ENCODE data around the gene GAST.

DNA sequence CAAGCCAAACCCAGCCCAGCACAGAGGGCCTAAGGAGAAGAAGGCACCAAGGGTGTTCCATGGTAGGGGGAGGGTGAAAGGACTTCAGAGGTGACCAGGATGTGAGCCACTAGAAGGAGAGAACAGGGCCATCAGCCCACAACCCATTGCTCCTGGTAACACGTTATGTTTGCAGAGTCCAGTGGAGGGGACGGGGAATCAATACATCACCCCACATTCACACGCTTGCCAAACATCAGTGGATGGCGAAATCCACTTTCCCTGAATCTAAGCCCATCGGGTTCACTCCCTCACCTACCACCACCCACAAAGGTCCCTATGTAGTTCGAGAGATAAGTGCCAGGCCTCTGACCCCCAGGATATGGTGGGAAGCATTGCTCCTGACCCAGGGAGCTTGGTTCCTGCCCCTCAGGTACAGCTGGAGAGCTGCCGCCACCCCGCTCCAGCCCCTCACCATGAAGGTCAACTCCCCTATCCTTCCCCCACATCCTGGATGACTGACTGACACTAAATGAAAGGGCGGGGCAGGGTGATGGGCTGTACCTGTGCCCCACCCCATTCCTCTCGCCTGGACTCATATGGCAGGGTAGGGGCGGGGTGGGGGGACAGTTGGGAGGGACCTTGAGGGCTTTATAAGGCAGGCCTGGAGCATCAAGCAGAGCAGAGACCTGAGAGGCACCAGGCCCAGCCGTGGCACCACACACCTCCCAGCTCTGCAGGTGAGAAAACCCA is at the start of gene GAST:
- TF ChIP-seq, protein P1, sequence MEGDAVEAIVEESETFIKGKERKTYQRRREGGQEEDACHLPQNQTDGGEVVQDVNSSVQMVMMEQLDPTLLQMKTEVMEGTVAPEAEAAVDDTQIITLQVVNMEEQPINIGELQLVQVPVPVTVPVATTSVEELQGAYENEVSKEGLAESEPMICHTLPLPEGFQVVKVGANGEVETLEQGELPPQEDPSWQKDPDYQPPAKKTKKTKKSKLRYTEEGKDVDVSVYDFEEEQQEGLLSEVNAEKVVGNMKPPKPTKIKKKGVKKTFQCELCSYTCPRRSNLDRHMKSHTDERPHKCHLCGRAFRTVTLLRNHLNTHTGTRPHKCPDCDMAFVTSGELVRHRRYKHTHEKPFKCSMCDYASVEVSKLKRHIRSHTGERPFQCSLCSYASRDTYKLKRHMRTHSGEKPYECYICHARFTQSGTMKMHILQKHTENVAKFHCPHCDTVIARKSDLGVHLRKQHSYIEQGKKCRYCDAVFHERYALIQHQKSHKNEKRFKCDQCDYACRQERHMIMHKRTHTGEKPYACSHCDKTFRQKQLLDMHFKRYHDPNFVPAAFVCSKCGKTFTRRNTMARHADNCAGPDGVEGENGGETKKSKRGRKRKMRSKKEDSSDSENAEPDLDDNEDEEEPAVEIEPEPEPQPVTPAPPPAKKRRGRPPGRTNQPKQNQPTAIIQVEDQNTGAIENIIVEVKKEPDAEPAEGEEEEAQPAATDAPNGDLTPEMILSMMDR (IDR thresholded peaks at IDR 0.05) = no peak
- no peak for TF ChIP-seq POLR2A (IDR thresholded peaks at IDR 0.05)
